AG04450 (cell line): Measurements from ENCODE around the gene HMBS. TPM values are rescaled to one million over a fixed set of nuclear protein-coding genes. Genes with fewer than 3 reads are reported as not detected.
"Not testable (repeated sequence)": the region's sequence is repeated elsewhere in the genome, so short reads cannot be mapped to it uniquely, and the experiment has no call there.

Source experiments
- CTCF ChIA-PET: fragments of 300-600, 350-600 bp; formaldehyde crosslinking; extraction: SDS; loops from one replicate; lab custom pipeline; 2022; ENCODE audit warnings: antibody characterized with exemption, inconsistent platforms; lab: Charles Lee
- POLR2A ChIA-PET: fragments of 350-600 bp; formaldehyde crosslinking; extraction: SDS; loops from one replicate; lab custom pipeline; 2021; ENCODE audit warnings: antibody characterized with exemption, inconsistent platforms; lab: Yijun Ruan, JAX
- DNase-seq: peaks from one replicate; pipeline ENCODE4 v3.0.0-alpha.2; 2011; ENCODE audit warnings: low read depth, low spot score
- H3K27ac ChIP-seq: one replicate; pipeline ENCODE4 v1.5.1; 2012; ENCODE audit warnings: low read depth, low read length, control low read depth
- H3K27me3 ChIP-seq: one replicate; pipeline ENCODE4 v1.6.0; 2012; ENCODE audit warnings: low read length; ENCODE audit not compliant: control insufficient read depth, insufficient read depth
- H3K4me3 ChIP-seq: 2 replicates; pipeline ENCODE4 v1.5.1; 2011; ENCODE audit warnings: mild to moderate bottlenecking, low read depth, low read length, control low read depth
- H3K9me3 ChIP-seq: 2 replicates; pipeline ENCODE4 v1.5.1; 2012; ENCODE audit warnings: low read length; ENCODE audit not compliant: control insufficient read depth, insufficient read depth
- polyA plus RNA-seq: library from polyadenylated mRNA; depleted of rRNA; stranded (reverse); fragments of >200 nt; gene quantifications from 2 replicates; pipeline ENCODE4 v1.2.3, GENCODE V29; 2011; rRNA removed
- TF ChIP-seq, protein P1 (sequence below): IDR thresholded peaks from 2 replicates; pipeline ENCODE4 v1.5.1; 2011; ENCODE audit warnings: low read depth, low read length, control low read depth, inconsistent platforms

HMBS gene
- polyA plus RNA-seq, 1 experiment: 38.5 TPM

DNA sequence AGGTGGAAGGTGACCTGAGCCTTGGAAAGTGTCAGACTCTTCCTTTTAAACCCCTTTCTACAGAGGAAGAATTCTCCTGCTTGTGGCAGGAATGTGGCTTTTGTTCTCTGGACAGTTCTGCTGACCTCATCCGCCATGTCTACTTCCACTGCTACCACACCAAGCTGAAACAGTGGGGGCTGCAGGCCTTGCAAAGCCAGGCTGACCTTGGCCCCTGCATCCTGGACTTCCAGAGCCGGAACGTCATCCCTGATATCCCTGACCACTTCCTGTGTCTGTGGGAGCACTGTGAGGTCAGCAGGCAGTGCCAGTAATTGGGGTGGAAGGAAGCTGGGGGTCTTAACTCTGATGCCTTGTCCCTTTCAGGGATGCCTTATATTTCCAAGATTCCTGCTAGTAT, 46.0 kb downstream of the HMBS start:
- H3K4me3 ChIP-seq: no peak overlapping the region
- H3K27me3 ChIP-seq: no peaks in the 10 kb centered on the region
- H3K9me3 ChIP-seq: no peaks in the 10 kb centered on the region
- ChIA-PET CTCF (interaction anchor here (0.8 to 1.2 kb wide), 2 partner anchors 36 to 66 kb away, joined by 3 to 4 read pairs; a partner anchor contains a TSS), POLR2A (no interaction called here)
- H3K27ac ChIP-seq: no peak overlapping the region
- DNase-seq: no peak
- TF ChIP-seq, protein P1, sequence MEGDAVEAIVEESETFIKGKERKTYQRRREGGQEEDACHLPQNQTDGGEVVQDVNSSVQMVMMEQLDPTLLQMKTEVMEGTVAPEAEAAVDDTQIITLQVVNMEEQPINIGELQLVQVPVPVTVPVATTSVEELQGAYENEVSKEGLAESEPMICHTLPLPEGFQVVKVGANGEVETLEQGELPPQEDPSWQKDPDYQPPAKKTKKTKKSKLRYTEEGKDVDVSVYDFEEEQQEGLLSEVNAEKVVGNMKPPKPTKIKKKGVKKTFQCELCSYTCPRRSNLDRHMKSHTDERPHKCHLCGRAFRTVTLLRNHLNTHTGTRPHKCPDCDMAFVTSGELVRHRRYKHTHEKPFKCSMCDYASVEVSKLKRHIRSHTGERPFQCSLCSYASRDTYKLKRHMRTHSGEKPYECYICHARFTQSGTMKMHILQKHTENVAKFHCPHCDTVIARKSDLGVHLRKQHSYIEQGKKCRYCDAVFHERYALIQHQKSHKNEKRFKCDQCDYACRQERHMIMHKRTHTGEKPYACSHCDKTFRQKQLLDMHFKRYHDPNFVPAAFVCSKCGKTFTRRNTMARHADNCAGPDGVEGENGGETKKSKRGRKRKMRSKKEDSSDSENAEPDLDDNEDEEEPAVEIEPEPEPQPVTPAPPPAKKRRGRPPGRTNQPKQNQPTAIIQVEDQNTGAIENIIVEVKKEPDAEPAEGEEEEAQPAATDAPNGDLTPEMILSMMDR: 0 out of 2 replicates have a peak, but pooled peaks have one; percentile 6

GRCh38 chr11:119134389-119134978, 49.8 kb downstream of the HMBS start:
- H3K27ac ChIP-seq: no peak overlapping the region
- TF ChIP-seq, protein P1: peak; percentile 54
- H3K4me3 ChIP-seq: no peak overlapping the region
- peaks cover 3% of the 10 kb centered on the region for H3K27me3 ChIP-seq
- ChIA-PET CTCF (interaction anchor here (0.5 to 1.5 kb wide), 4 partner anchors 8 to 62 kb away, joined by 3 to 5 read pairs (median 4); no protein-coding TSS in a partner anchor), POLR2A (no interaction called here)
- no peak for DNase-seq
- H3K9me3 ChIP-seq: no peaks in the 10 kb centered on the region

DNA sequence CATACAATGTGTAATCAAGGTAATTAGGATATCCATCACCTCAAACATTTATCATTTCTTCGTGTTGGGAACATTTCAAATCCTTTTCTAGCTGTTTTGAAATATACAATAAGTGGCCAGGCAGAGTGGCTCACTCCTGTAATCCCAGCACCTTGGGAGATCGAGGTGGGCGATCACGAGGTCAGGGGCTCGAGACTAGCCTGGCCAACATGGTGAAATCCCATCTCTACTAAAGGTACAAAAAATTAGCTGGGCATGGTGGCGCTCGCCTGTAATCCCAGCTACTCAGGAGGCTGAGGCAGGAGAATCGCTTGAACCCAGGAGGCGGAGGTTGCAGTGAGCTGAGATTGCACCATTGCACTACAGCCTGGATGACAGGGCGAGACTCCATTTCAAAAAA, 54.6 kb downstream of the HMBS start:
- ChIA-PET POLR2A (interaction anchor here (0.6 kb wide), 1 partner anchor 15 kb away, joined by 7 read pairs; no protein-coding TSS in a partner anchor), CTCF (interaction anchor here (0.7 to 1.0 kb wide), 3 partner anchors 13 to 40 kb away, joined by 3 read pairs; no protein-coding TSS in a partner anchor)
- not testable (repeated sequence) for H3K27me3 ChIP-seq, H3K9me3 ChIP-seq, H3K4me3 ChIP-seq, H3K27ac ChIP-seq, DNase-seq

Other genes starting within 250 kb of the HMBS start
- not detected in 2 replicates for gene CXCR5, start 201.0 kb upstream of the HMBS start, polyA plus RNA-seq
- 2.5 and 5.7 TPM in 2 replicates for gene BCL9L, start 159.0 kb upstream of the HMBS start, polyA plus RNA-seq
- gene UPK2, start 128.6 kb upstream of the HMBS start, polyA plus RNA-seq: 0.20 TPM in 1 of 2 replicates, not detected in the other
- not detected in 2 replicates for gene FOXR1, start 113.1 kb upstream of the HMBS start, polyA plus RNA-seq
- 11.4 and 13.5 TPM in 2 replicates for gene CENATAC, start 86.7 kb upstream of the HMBS start, polyA plus RNA-seq
- 819 and 1,059 TPM in 2 replicates for gene RPS25, start 66.5 kb upstream of the HMBS start, polyA plus RNA-seq
- 95.3 and 100 TPM in 2 replicates for gene TRAPPC4, start 66.1 kb upstream of the HMBS start, polyA plus RNA-seq
- gene SLC37A4, start 54.0 kb upstream of the HMBS start, polyA plus RNA-seq: 12.5 and 14.9 TPM in 2 replicates
- 123 and 144 TPM in 2 replicates for gene HYOU1, start 27.7 kb upstream of the HMBS start, polyA plus RNA-seq
- gene VPS11, start 17.1 kb upstream of the HMBS start, polyA plus RNA-seq: 9.9 and 19.9 TPM in 2 replicates
- gene DPAGT1, start 17.0 kb downstream of the HMBS start, polyA plus RNA-seq: 59.2 and 62.5 TPM in 2 replicates
- 2.8 and 3.4 TPM in 2 replicates for gene C2CD2L, start 22.5 kb downstream of the HMBS start, polyA plus RNA-seq
- 14.9 and 16.4 TPM in 2 replicates for gene HINFP, start 36.7 kb downstream of the HMBS start, polyA plus RNA-seq
- 0.21 and 0.30 TPM in 2 replicates for gene ABCG4, start 64.2 kb downstream of the HMBS start, polyA plus RNA-seq
- 4.7 and 6.4 TPM in 2 replicates for gene NLRX1, start 83.8 kb downstream of the HMBS start, polyA plus RNA-seq
- gene NHERF4, start 100.6 kb downstream of the HMBS start, polyA plus RNA-seq: not detected in 2 replicates
- 19.9 and 24.3 TPM in 2 replicates for gene CBL, start 121.5 kb downstream of the HMBS start, polyA plus RNA-seq
- gene MCAM, start 232.2 kb downstream of the HMBS start, polyA plus RNA-seq: 41.9 and 53.4 TPM in 2 replicates
- gene RNF26, start 249.6 kb downstream of the HMBS start, polyA plus RNA-seq: 27.1 and 35.3 TPM in 2 replicates